Subcutaneous adipose tissue (tissue), 4 donors: ENCODE data around the gene GABRR3. TPM values are rescaled to one million over a fixed set of nuclear protein-coding genes. Genes with fewer than 3 reads are reported as not detected.

Experiments used
- CTCF ChIP-seq: fragments of 450-650 bp; IDR thresholded peaks from one replicate; pipeline ENCODE4 v1.5.1; 2016; ENCODE audit warnings: low read depth, mild to moderate bottlenecking, control low read depth, antibody characterized with exemption, moderate library complexity
- total RNA-seq, 4 donors: library from RNA; depleted of rRNA; stranded (reverse); fragments of >200 nt; gene quantifications; one replicate each; pipeline ENCODE4 v1.1.0, GENCODE V29; 2016

The GABRR3 gene
- total RNA-seq, 4 donors from 2014 or later = not detected

GRCh38 chr3:97960993-97961766, 73.9 kb downstream of the GABRR3 start:
- TF ChIP-seq CTCF = no peak

- no peak for TF ChIP-seq CTCF
These were observed 74.6 kb downstream of the GABRR3 start for GRCh38 chr3:97960551-97960950.

- TF ChIP-seq CTCF = no peak
These were observed 75.2 kb downstream of the GABRR3 start for GRCh38 chr3:97959872-97960271.

GRCh38 chr3:97958796-97959195, 76.3 kb downstream of the GABRR3 start:
- no peak for TF ChIP-seq CTCF

GRCh38 chr3:97958396-97958795, 76.7 kb downstream of the GABRR3 start:
- TF ChIP-seq CTCF = no peak

- no peak for TF ChIP-seq CTCF
These were observed 77.4 kb downstream of the GABRR3 start for GRCh38 chr3:97957617-97958311.

GRCh38 chr3:97956051-97956450, 79.1 kb downstream of the GABRR3 start:
- TF ChIP-seq CTCF = no peak
